Thyroid gland (tissue), 4 donors: Measurements from ENCODE around the gene PCK2.
A peak's percentile ranks its signal among the peaks of the same experiment; 100 is the strongest.

Experiments
- POLR2A ChIP-seq, 2 donors: fragments of 450-650 bp; IDR thresholded peaks; one replicate each; pipeline ENCODE4 v1.6.1; 2017; ENCODE audit warnings: antibody characterized with exemption in 2 of 2, mild to moderate bottlenecking in 2 of 2, moderate library complexity in 1 of 2
- TF ChIP-seq, protein P1 (sequence below), 6 experiments: fragments of 200-600 bp in 3 of 6; fragments of 450-650 bp in 3 of 6; sonication (generic) in 3 of 6; IDR thresholded peaks; one replicate each; pipeline ENCODE4 v1.5.1; 2016 to 2019; ENCODE audit warnings: antibody characterized with exemption in 6 of 6, mild to moderate bottlenecking in 2 of 6, inconsistent platforms in 1 of 6, moderate library complexity in 1 of 6

DNA sequence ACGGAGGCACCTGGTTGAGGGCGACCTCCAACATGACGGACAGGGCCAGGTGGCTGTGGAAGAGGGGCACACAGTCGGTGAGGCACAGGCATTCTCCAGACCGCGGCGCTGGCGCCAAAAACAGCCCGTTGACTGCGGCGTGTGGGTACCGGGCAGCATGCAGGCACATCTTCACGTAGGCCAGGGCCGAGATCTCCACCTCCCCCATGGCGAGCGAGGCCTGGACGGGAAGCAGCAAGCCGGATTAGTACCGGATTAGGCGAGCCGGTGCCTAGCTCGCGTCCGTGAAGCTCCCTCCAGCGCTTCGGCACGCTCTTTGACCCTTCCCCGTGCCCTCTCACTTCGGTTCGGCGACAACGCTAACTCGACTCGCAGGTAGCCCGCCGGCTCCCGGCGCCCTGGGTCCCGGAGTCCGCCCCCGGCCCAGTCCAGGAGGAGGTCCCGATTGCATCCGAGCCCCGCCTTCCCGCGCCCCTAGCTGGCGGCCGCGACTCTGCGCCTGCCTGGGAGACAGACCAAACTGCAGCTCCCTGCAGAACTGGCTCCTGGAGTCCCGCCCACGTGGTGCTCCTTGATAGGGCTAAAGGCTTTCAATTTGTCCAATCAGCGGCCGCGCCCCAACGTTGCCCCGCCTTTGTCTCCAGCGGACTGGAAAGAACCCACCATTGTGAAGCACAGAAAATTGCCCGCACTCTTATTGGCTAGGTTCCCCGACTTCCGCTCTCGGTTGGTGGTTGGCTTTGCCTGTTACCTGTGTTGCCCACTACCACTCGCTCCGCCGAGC, 47.2 kb downstream of the PCK2 start, which contains the start of gene EMC9:
- TF ChIP-seq, protein P1, sequence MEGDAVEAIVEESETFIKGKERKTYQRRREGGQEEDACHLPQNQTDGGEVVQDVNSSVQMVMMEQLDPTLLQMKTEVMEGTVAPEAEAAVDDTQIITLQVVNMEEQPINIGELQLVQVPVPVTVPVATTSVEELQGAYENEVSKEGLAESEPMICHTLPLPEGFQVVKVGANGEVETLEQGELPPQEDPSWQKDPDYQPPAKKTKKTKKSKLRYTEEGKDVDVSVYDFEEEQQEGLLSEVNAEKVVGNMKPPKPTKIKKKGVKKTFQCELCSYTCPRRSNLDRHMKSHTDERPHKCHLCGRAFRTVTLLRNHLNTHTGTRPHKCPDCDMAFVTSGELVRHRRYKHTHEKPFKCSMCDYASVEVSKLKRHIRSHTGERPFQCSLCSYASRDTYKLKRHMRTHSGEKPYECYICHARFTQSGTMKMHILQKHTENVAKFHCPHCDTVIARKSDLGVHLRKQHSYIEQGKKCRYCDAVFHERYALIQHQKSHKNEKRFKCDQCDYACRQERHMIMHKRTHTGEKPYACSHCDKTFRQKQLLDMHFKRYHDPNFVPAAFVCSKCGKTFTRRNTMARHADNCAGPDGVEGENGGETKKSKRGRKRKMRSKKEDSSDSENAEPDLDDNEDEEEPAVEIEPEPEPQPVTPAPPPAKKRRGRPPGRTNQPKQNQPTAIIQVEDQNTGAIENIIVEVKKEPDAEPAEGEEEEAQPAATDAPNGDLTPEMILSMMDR (IDR thresholded peaks at IDR 0.05) = peak; percentile 14 to 74 (median 46)
- TF ChIP-seq POLR2A (IDR thresholded peaks at IDR 0.05) = peak in 1 of 2 donors; percentile 90
